ENCODE results near the gene SPATA45.

The SPATA45 gene

GRCh38 chr1:212828395-212828794 lies 19.1 kb downstream of the SPATA45 start:
- DNase-seq (ENCODE audit: low read depth, low spot score) = no peak

GRCh38 chr1:212827831-212828278 lies 19.6 kb downstream of the SPATA45 start:
- DNase-seq (ENCODE audit: low read depth, low spot score) = no peak

GRCh38 chr1:212827171-212827776 lies 20.2 kb downstream of the SPATA45 start:
- no peak for DNase-seq (ENCODE audit: low read depth, low spot score)

- no peak for DNase-seq (ENCODE audit: low read depth, low spot score)
Measured at GRCh38 chr1:212825798-212826452, 21.5 kb downstream of the SPATA45 start.

GRCh38 chr1:212824201-212824600 lies 23.2 kb downstream of the SPATA45 start:
- no peak for DNase-seq (ENCODE audit: low read depth, low spot score)

- DNase-seq (ENCODE audit: low read depth, low spot score) = no peak
Measured at GRCh38 chr1:212822956-212823355, 24.5 kb downstream of the SPATA45 start.

- DNase-seq (ENCODE audit: low read depth, low spot score) = no peak
Measured at GRCh38 chr1:212820969-212821368, 26.5 kb downstream of the SPATA45 start.

GRCh38 chr1:212819726-212820125 lies 27.7 kb downstream of the SPATA45 start:
- DNase-seq (ENCODE audit: low read depth, low spot score) = no peak

- no peak for DNase-seq (ENCODE audit: low read depth, low spot score)
Measured at GRCh38 chr1:212816567-212817278, 30.7 kb downstream of the SPATA45 start.

GRCh38 chr1:212814537-212815334 lies 32.7 kb downstream of the SPATA45 start:
- DNase-seq (ENCODE audit: low read depth, low spot score) = peak; percentile 15

GRCh38 chr1:212805767-212806166 lies 41.7 kb downstream of the SPATA45 start:
- no peak for DNase-seq (ENCODE audit: low read depth, low spot score)

- DNase-seq (ENCODE audit: low read depth, low spot score) = no peak
Measured at GRCh38 chr1:212797681-212798080, 49.8 kb downstream of the SPATA45 start.

- DNase-seq (ENCODE audit: low read depth, low spot score) = no peak
Measured at GRCh38 chr1:212794561-212795014, 52.9 kb downstream of the SPATA45 start.

- no peak for DNase-seq (ENCODE audit: low read depth, low spot score)
Measured at GRCh38 chr1:212792396-212792908, 55.0 kb downstream of the SPATA45 start.

GRCh38 chr1:212791676-212792395 lies 55.6 kb downstream of the SPATA45 start, which contains the start of the genes NSL1 and TATDN3:
Gene NSL1, minus strand, starts transcription at chr1:212791777. Its CDS starts 14 bp downstream, at chr1:212791763.
Gene TATDN3, plus strand, starts transcription at chr1:212791894. Its CDS starts 28 bp downstream, at chr1:212791922.
- DNase-seq (ENCODE audit: low read depth, low spot score) = peak; percentile 96

GRCh38 chr1:212791261-212791675 lies 56.2 kb downstream of the SPATA45 start:
- no peak for DNase-seq (ENCODE audit: low read depth, low spot score)

- DNase-seq (ENCODE audit: low read depth, low spot score) = no peak
Measured at GRCh38 chr1:212785871-212786270, 61.6 kb downstream of the SPATA45 start.

- no peak for DNase-seq (ENCODE audit: low read depth, low spot score)
Measured at GRCh38 chr1:212783976-212784375, 63.5 kb downstream of the SPATA45 start.

GRCh38 chr1:212782422-212783154 lies 64.9 kb downstream of the SPATA45 start:
- DNase-seq (ENCODE audit: low read depth, low spot score) = no peak

- no peak for DNase-seq (ENCODE audit: low read depth, low spot score)
Measured at GRCh38 chr1:212781225-212781624, 66.2 kb downstream of the SPATA45 start.

Measured in ELF-1 (cell line).